ENCODE data around the gene FRMD8. TPM values are rescaled to one million over a fixed set of nuclear protein-coding genes. Genes with fewer than 3 reads are reported as not detected.

Gene FRMD8
- total and polyA plus RNA-seq, 9 of the 15 experiments (the other 6 are each of a cell fraction or from before 2014, with no cell fraction given) = 4.5 to 54.5 (median 15.8) TPM

DNA sequence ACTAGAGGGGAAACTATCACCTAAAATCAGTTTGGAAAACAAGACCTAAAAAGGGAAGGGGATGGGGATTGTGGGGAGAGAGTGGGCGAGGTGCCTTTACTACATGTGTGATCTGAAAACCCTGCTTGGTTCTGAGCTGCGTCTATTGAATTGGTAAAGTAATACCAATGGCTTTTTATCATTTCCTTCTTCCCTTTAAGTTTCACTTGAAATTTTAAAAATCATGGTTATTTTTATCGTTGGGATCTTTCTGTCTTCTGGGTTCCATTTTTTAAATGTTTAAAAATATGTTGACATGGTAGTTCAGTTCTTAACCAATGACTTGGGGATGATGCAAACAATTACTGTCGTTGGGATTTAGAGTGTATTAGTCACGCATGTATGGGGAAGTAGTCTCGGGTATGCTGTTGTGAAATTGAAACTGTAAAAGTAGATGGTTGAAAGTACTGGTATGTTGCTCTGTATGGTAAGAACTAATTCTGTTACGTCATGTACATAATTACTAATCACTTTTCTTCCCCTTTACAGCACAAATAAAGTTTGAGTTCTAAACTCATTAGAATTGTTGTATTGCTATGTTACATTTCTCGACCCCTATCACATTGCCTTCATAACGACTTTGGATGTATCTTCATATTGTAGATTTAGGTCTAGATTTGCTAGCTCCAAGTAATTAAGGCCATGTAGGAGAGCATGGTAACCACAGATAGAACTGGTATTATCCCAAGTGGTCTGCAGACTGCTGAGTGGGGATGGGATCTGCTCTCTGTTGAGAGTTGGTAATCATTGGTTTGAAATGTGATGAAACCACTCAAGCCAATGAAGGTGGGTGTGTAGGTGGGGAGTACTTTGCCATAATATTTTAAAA is 39.8 kb downstream of the FRMD8 start (continued):
- no peak for TF ChIP-seq MCM2 (IDR thresholded peaks at IDR 0.05; ENCODE audit: low read depth)
- TF ChIP-seq, protein P1, sequence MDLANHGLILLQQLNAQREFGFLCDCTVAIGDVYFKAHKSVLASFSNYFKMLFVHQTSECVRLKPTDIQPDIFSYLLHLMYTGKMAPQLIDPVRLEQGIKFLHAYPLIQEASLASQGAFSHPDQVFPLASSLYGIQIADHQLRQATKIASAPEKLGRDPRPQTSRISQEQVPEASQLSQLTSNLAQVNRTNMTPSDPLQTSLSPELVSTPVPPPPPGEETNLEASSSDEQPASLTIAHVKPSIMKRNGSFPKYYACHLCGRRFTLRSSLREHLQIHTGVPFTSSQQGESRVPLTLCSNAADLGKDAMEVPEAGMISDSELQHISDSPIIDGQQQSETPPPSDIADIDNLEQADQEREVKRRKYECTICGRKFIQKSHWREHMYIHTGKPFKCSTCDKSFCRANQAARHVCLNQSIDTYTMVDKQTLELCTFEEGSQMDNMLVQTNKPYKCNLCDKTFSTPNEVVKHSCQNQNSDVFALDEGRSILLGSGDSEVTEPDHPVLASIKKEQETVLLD (IDR thresholded peaks at IDR 0.05) = no peak
- TF ChIP-seq RBBP5 (IDR thresholded peaks at IDR 0.05; ENCODE audit: borderline replicate concordance, insufficient read depth, low read length, poor library complexity, severe bottlenecking) = no peak
- TF ChIP-seq POLR2G (IDR thresholded peaks at IDR 0.05; ENCODE audit: low read depth, low read length) = peak; percentile 58; the same call in 1 of the 2 replicates
- TF ChIP-seq ZNF124 (CRISPR knock-in tag; IDR thresholded peaks at IDR 0.05) = no peak
- no peak for TF ChIP-seq CBX5 (IDR thresholded peaks at IDR 0.05; ENCODE audit: borderline replicate concordance, low read depth)
- TF ChIP-seq RBM14 (IDR thresholded peaks at IDR 0.05; ENCODE audit: borderline replicate concordance, insufficient read depth, low read depth, low read length) = no peak
- TF ChIP-seq, protein P2, sequence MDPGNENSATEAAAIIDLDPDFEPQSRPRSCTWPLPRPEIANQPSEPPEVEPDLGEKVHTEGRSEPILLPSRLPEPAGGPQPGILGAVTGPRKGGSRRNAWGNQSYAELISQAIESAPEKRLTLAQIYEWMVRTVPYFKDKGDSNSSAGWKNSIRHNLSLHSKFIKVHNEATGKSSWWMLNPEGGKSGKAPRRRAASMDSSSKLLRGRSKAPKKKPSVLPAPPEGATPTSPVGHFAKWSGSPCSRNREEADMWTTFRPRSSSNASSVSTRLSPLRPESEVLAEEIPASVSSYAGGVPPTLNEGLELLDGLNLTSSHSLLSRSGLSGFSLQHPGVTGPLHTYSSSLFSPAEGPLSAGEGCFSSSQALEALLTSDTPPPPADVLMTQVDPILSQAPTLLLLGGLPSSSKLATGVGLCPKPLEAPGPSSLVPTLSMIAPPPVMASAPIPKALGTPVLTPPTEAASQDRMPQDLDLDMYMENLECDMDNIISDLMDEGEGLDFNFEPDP (CRISPR knock-in tag; IDR thresholded peaks at IDR 0.05) = no peak; the same call in 1 of the 2 replicates
- TF ChIP-seq RNF2 (IDR thresholded peaks at IDR 0.05) = 0 out of 2 replicates have a peak, but pooled peaks have one; percentile 32
- TF ChIP-seq, protein P3, sequence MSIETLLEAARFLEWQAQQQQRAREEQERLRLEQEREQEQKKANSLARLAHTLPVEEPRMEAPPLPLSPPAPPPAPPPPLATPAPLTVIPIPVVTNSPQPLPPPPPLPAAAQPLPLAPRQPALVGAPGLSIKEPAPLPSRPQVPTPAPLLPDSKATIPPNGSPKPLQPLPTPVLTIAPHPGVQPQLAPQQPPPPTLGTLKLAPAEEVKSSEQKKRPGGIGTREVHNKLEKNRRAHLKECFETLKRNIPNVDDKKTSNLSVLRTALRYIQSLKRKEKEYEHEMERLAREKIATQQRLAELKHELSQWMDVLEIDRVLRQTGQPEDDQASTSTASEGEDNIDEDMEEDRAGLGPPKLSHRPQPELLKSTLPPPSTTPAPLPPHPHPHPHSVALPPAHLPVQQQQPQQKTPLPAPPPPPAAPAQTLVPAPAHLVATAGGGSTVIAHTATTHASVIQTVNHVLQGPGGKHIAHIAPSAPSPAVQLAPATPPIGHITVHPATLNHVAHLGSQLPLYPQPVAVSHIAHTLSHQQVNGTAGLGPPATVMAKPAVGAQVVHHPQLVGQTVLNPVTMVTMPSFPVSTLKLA (conservative IDR thresholded peaks at IDR 0.05) = no peak
- peak in 1 of 2 experiments; percentile 40; a peak in 1 of 4 replicates for TF ChIP-seq ARNT (IDR thresholded peaks at IDR 0.05)
- peak; percentile 40; the same call in 1 of the 2 replicates for TF ChIP-seq EGR1 (conservative IDR thresholded peaks at IDR 0.05)
- no peak for TF ChIP-seq ZZZ3 (IDR thresholded peaks at IDR 0.05)
- TF ChIP-seq ZNF444 (CRISPR knock-in tag; IDR thresholded peaks at IDR 0.05) = no peak
- no peak for TF ChIP-seq TCF7 (IDR thresholded peaks at IDR 0.05; ENCODE audit: borderline replicate concordance)
- peak; percentile 46 for TF ChIP-seq SUPT5H (IDR thresholded peaks at IDR 0.05)
- TF ChIP-seq, protein P4, sequence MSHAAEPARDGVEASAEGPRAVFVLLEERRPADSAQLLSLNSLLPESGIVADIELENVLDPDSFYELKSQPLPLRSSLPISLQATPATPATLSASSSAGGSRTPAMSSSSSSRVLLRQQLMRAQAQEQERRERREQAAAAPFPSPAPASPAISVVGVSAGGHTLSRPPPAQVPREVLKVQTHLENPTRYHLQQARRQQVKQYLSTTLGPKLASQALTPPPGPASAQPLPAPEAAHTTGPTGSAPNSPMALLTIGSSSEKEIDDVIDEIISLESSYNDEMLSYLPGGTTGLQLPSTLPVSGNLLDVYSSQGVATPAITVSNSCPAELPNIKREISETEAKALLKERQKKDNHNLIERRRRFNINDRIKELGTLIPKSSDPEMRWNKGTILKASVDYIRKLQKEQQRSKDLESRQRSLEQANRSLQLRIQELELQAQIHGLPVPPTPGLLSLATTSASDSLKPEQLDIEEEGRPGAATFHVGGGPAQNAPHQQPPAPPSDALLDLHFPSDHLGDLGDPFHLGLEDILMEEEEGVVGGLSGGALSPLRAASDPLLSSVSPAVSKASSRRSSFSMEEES (CRISPR knock-in tag; IDR thresholded peaks at IDR 0.05) = no peak
- TF ChIP-seq, protein P5, sequence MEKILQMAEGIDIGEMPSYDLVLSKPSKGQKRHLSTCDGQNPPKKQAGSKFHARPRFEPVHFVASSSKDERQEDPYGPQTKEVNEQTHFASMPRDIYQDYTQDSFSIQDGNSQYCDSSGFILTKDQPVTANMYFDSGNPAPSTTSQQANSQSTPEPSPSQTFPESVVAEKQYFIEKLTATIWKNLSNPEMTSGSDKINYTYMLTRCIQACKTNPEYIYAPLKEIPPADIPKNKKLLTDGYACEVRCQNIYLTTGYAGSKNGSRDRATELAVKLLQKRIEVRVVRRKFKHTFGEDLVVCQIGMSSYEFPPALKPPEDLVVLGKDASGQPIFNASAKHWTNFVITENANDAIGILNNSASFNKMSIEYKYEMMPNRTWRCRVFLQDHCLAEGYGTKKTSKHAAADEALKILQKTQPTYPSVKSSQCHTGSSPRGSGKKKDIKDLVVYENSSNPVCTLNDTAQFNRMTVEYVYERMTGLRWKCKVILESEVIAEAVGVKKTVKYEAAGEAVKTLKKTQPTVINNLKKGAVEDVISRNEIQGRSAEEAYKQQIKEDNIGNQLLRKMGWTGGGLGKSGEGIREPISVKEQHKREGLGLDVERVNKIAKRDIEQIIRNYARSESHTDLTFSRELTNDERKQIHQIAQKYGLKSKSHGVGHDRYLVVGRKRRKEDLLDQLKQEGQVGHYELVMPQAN (IDR thresholded peaks at IDR 0.05; ENCODE audit: borderline replicate concordance) = no peak

Data from K562 (cell line).